Stomach (tissue), 9 donors: ENCODE measurements around the gene DENND5A. TPM values are rescaled to one million over a fixed set of nuclear protein-coding genes. Genes with fewer than 3 reads are reported as not detected.

Source experiments
- DNase-seq, 2 donors: peaks; one replicate each; pipeline versions ENCODE4 v3.0.0 to v3.0.0-alpha.2; 2013 to 2019
- H3K27ac ChIP-seq, 5 donors: fragments of 200-600 bp in 4 of 5; sonication (generic) in 4 of 5; one replicate each; pipeline ENCODE4 v1.5.1; 2013 to 2019; ENCODE audit warnings: mild to moderate bottlenecking in 1 of 5, moderate library complexity in 1 of 5
- H3K27me3 ChIP-seq, 3 donors: fragments of 200-600 bp; sonication (generic); one replicate each; pipeline ENCODE4 v1.5.1; 2017 to 2019; ENCODE audit warnings: mixed run types in 1 of 3
- H3K36me3 ChIP-seq, 4 donors: fragments of 200-600 bp; sonication (generic); 1 replicate in 3 of 4; 2 replicates in 1 of 4; pipeline ENCODE4 v1.5.1; 2016 to 2019
- H3K4me1 ChIP-seq, 4 donors: fragments of 200-600 bp; sonication (generic); one replicate each; pipeline ENCODE4 v1.5.1; 2016 to 2019
- H3K4me3 ChIP-seq, 4 donors: fragments of 200-600 bp; sonication (generic) in 3 of 4; one replicate each; pipeline ENCODE4 v1.5.1; 2016 to 2019; ENCODE audit warnings: mild to moderate bottlenecking in 1 of 4
- H3K9me3 ChIP-seq, 4 donors: fragments of 200-600 bp; sonication (generic); one replicate each; pipeline ENCODE4 v1.5.1; 2016 to 2019
- EP300 ChIP-seq: sonication (generic); formaldehyde crosslinking; IDR thresholded peaks from one replicate; pipeline ENCODE4 v1.6.1; 2017; ENCODE audit warnings: antibody characterized with exemption
- POLR2A ChIP-seq, 4 donors: fragments of 450-650 bp; IDR thresholded peaks; one replicate each; pipeline ENCODE4 v1.6.1; 2016; ENCODE audit warnings: antibody characterized with exemption in 4 of 4, control low read depth in 2 of 4, mild to moderate bottlenecking in 1 of 4, moderate library complexity in 1 of 4
- POLR2AphosphoS5 ChIP-seq, 3 donors: sonication (generic); formaldehyde crosslinking; IDR thresholded peaks; one replicate each; pipeline ENCODE4 v1.6.1; 2016; ENCODE audit warnings: antibody characterized with exemption in 3 of 3
- WGBS, 5 donors: extraction: QIAGEN DNeasy Blood & Tissue Kit in 3 of 5; methylation state at CpG; one replicate each; pipeline versions ENCODE4 v1.1.5 to v1.1.7; 2013 to 2018; 5-methylcytosine and 5-hydroxymethylcytosine counted together
- intact Hi-C: fragments of 100-400 bp; cut with DNase I; formaldehyde crosslinking; loops from one replicate; pipeline ENCODE4 v1.15.1; 2023; ENCODE audit warnings: low total_unique reads
- polyA plus RNA-seq, 3 donors: library from polyadenylated mRNA; stranded (reverse); fragments of 200-250 nt; gene quantifications; one replicate each; pipeline ENCODE4 v1.2.3, GENCODE V29; 2013
- total RNA-seq, 5 donors: library from RNA; depleted of rRNA; stranded (reverse); fragments of >200 nt; gene quantifications; one replicate each; pipeline versions ENCODE4 v1.1.0 to v1.2.3, GENCODE V29; 2014 to 2016
- TF ChIP-seq, protein P1 (sequence below), 7 experiments: fragments of 450-650 bp in 4 of 7; fragments of 200-600 bp in 3 of 7; sonication (generic) in 3 of 7; IDR thresholded peaks; one replicate each; pipeline ENCODE4 v1.5.1; 2016 to 2019; ENCODE audit warnings: antibody characterized with exemption in 7 of 7, control low read depth in 2 of 7, mild to moderate bottlenecking in 1 of 7
- donor health status: healthy with polysubstance abuse.
- donor health status: Bipolar disorder and iron deficiency.
- donor health status: healthy.

Gene DENND5A
- total and polyA plus RNA-seq, 8 donors: 14.8 to 152 (median 42.3) TPM

- DNase-seq: no peak
- H3K4me1 ChIP-seq: peaks cover 5 to 17% (median 13%) of the 10 kb centered on the region in 4 donors
- no peaks in the 10 kb centered on the region for H3K9me3 ChIP-seq
- H3K36me3 ChIP-seq: no peaks in the 10 kb centered on the region
- 84 to 97% (median 95%) methylated on average over 5 of the region's 5 CpGs for WGBS, 5 donors
- peaks cover 0 to 10% (median 5%) of the 10 kb centered on the region in 3 donors for H3K27me3 ChIP-seq
- no peak overlapping the region for H3K4me3 ChIP-seq
- intact Hi-C loops: no loop called here
- TF ChIP-seq, protein P1, sequence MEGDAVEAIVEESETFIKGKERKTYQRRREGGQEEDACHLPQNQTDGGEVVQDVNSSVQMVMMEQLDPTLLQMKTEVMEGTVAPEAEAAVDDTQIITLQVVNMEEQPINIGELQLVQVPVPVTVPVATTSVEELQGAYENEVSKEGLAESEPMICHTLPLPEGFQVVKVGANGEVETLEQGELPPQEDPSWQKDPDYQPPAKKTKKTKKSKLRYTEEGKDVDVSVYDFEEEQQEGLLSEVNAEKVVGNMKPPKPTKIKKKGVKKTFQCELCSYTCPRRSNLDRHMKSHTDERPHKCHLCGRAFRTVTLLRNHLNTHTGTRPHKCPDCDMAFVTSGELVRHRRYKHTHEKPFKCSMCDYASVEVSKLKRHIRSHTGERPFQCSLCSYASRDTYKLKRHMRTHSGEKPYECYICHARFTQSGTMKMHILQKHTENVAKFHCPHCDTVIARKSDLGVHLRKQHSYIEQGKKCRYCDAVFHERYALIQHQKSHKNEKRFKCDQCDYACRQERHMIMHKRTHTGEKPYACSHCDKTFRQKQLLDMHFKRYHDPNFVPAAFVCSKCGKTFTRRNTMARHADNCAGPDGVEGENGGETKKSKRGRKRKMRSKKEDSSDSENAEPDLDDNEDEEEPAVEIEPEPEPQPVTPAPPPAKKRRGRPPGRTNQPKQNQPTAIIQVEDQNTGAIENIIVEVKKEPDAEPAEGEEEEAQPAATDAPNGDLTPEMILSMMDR (IDR thresholded peaks at IDR 0.05): no peak
- TF ChIP-seq POLR2AphosphoS5 (IDR thresholded peaks at IDR 0.05): no peak
- TF ChIP-seq POLR2A (IDR thresholded peaks at IDR 0.05): no peak
- TF ChIP-seq EP300: no peak
- H3K27ac ChIP-seq: no peak overlapping the region
Observed at GRCh38 chr11:9096427-9096826, 168.7 kb downstream of the DENND5A start.

- Histone ChIP-seq H3K9me3 (no peaks in the 10 kb centered on the region), H3K4me3 (no peak overlapping the region), H3K27me3 (peaks cover 0 to 20% (median 11%) of the 10 kb centered on the region in 3 donors), H3K27ac (no peak overlapping the region), H3K36me3 (no peaks in the 10 kb centered on the region), H3K4me1 (peaks cover 13 to 27% (median 19%) of the 10 kb centered on the region in 4 donors)
- TF ChIP-seq, protein P1 (IDR thresholded peaks at IDR 0.05): no peak
- no peak for TF ChIP-seq EP300
- no peak for TF ChIP-seq POLR2A (IDR thresholded peaks at IDR 0.05)
- TF ChIP-seq POLR2AphosphoS5 (IDR thresholded peaks at IDR 0.05): no peak
- 85 to 97% (median 91%) methylated on average over 5 to 12 of the region's 12 CpGs for WGBS, 5 donors
- intact Hi-C loops: no loop called here
- DNase-seq: no peak
Observed at GRCh38 chr11:9095421-9095820, 169.7 kb downstream of the DENND5A start.

DNA sequence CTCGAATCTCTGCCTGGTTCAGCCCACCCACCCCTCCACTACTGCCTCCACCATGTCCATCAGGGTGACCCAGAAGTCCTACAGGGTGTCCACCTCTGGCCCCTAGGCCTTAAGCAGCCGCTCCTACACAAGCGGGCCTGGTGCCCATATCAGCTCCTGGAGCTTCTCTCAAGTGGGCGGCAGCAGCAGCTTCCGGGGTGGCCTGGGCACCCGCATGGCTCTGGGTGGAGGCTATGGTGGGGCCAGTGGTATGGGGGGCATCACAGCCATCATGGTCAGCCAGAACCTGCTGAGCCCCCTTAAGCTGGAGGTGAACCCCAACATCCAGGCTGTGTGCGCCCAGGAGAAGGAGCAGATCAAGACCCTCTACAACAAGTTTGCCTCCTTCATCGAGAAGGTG lies 170.7 kb downstream of the DENND5A start:
- no peak overlapping the region for H3K27ac ChIP-seq
- WGBS, 5 donors: 92 to 99% (median 97%) methylated on average over 5 to 8 of the region's 8 CpGs
- intact Hi-C loops: no loop called here
- peaks cover 16 to 30% (median 21%) of the 10 kb centered on the region in 4 donors for H3K4me1 ChIP-seq
- TF ChIP-seq POLR2AphosphoS5 (IDR thresholded peaks at IDR 0.05) (no peak), EP300 (no peak), POLR2A (IDR thresholded peaks at IDR 0.05) (no peak)
- TF ChIP-seq, protein P1 (IDR thresholded peaks at IDR 0.05): no peak
- peaks cover 0 to 28% (median 11%) of the 10 kb centered on the region in 3 donors for H3K27me3 ChIP-seq
- no peak overlapping the region for H3K4me3 ChIP-seq
- H3K36me3 ChIP-seq: no peaks in the 10 kb centered on the region
- H3K9me3 ChIP-seq: no peaks in the 10 kb centered on the region
- no peak for DNase-seq

- TF ChIP-seq, protein P1 (IDR thresholded peaks at IDR 0.05): no peak
- TF ChIP-seq POLR2A (IDR thresholded peaks at IDR 0.05): no peak
- TF ChIP-seq POLR2AphosphoS5 (IDR thresholded peaks at IDR 0.05): no peak
- no peak for TF ChIP-seq EP300
- intact Hi-C loops: no loop called here
- Histone ChIP-seq H3K4me1 (peaks cover 16 to 31% (median 24%) of the 10 kb centered on the region in 4 donors), H3K36me3 (no peaks in the 10 kb centered on the region), H3K4me3 (no peak overlapping the region), H3K27ac (no peak overlapping the region), H3K9me3 (no peaks in the 10 kb centered on the region), H3K27me3 (peaks cover 0 to 28% (median 11%) of the 10 kb centered on the region in 3 donors)
- no peak for DNase-seq
- 57 to 66% (median 63%) methylated on average over 10 of the region's 10 CpGs for WGBS, 5 donors
Observed at GRCh38 chr11:9092853-9093778, 172.0 kb downstream of the DENND5A start.
